Measurements from ENCODE around the gene PTH1R.
A peak's percentile ranks its signal among the peaks of the same experiment; 100 is the strongest.

DNA sequence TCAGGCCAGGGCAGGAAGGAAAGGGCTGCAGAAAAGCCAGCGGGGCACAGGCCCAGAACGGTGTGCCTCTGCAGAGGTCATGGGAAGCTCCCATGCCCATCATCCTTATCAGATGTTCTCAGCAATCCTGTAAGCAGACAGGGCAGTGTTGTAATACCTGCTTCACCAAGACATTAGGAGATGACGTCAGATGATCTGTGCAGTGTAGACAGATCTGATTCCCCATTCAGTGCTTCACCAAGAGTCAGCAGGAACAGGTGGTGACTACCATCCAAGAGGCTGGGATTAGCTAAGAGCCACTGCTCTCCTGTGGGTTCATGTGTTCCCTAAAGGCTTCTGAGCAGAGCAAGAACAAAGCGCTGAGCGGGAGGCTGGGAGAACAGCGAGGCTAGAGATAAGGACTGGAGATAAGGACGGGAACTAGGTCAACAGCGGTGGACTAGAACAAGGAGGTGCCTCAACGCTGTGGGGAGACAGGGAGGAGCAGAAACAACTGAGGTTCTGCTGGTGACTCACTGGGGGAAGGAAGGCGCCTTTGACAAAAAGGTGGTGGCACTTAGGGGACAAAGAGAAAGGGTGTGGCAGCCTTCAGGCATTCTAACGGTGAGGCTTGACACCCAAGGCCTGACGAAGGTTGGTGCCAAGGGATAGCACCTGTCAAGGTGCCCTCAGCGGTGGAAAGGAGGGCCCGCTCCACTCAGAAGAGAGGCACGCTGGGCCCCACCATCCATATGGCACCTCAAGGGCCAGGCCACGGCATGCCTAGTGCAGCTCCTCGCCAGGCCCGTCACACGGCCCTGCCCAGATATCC lies 70.7 kb downstream of the PTH1R start:
- TF ChIP-seq, protein P1, sequence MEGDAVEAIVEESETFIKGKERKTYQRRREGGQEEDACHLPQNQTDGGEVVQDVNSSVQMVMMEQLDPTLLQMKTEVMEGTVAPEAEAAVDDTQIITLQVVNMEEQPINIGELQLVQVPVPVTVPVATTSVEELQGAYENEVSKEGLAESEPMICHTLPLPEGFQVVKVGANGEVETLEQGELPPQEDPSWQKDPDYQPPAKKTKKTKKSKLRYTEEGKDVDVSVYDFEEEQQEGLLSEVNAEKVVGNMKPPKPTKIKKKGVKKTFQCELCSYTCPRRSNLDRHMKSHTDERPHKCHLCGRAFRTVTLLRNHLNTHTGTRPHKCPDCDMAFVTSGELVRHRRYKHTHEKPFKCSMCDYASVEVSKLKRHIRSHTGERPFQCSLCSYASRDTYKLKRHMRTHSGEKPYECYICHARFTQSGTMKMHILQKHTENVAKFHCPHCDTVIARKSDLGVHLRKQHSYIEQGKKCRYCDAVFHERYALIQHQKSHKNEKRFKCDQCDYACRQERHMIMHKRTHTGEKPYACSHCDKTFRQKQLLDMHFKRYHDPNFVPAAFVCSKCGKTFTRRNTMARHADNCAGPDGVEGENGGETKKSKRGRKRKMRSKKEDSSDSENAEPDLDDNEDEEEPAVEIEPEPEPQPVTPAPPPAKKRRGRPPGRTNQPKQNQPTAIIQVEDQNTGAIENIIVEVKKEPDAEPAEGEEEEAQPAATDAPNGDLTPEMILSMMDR (IDR thresholded peaks at IDR 0.05), result no peak
- peak; percentile 78 to 87 for TF ChIP-seq POLR2AphosphoS5 (IDR thresholded peaks at IDR 0.05)
- TF ChIP-seq POLR2A (IDR thresholded peaks at IDR 0.05), result peak in 1 of 4 donors; percentile 23

Measured in upper lobe of left lung (tissue), 4 donors.